Measurements from ENCODE around the gene ZFC3H1. TPM values are rescaled to one million over a fixed set of nuclear protein-coding genes. Genes with fewer than 3 reads are reported as not detected.
A peak's percentile ranks its signal among the peaks of the same experiment; 100 is the strongest.

Gene ZFC3H1
- total and polyA plus RNA-seq, 2 of the 13 experiments (the other 11 are each of a cell fraction or from before 2014, with no cell fraction given): 17.1 to 38.3 TPM

DNA sequence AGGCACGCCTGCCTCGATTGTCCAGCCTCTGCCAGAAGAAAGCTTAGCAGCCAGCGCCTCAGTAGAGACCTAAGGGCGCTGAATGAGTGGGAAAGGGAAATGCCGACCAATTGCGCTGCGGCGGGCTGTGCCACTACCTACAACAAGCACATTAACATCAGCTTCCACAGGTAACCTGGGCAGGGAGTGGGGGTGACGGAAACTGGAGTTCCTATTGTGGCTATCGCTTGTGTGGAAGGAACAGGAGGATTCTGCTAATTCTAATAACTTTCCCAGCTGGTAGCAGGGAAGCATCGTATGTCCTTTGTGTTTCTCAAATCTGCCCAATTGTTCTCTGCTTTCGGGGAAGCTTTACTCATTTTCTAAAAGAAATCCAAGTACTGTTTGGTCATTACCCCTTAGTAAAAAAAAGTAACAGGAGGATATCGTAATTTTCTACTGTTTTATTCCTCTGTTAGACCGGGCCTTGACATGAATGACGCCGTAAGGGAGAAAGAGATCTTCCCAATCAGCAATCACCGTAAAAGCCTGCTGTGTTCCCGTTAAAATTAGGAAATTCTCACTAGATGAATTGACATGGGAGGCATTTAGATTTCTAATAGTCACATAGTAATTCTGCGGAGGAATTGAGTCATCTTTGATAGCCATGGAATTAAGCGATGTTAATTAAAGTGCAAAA is 902 bp upstream of the ZFC3H1 start (continued):
- TF ChIP-seq, protein P1, sequence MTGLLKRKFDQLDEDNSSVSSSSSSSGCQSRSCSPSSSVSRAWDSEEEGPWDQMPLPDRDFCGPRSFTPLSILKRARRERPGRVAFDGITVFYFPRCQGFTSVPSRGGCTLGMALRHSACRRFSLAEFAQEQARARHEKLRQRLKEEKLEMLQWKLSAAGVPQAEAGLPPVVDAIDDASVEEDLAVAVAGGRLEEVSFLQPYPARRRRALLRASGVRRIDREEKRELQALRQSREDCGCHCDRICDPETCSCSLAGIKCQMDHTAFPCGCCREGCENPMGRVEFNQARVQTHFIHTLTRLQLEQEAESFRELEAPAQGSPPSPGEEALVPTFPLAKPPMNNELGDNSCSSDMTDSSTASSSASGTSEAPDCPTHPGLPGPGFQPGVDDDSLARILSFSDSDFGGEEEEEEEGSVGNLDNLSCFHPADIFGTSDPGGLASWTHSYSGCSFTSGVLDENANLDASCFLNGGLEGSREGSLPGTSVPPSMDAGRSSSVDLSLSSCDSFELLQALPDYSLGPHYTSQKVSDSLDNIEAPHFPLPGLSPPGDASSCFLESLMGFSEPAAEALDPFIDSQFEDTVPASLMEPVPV (CRISPR knock-in tag; IDR thresholded peaks at IDR 0.05): no peak
- TF ChIP-seq, protein P2, sequence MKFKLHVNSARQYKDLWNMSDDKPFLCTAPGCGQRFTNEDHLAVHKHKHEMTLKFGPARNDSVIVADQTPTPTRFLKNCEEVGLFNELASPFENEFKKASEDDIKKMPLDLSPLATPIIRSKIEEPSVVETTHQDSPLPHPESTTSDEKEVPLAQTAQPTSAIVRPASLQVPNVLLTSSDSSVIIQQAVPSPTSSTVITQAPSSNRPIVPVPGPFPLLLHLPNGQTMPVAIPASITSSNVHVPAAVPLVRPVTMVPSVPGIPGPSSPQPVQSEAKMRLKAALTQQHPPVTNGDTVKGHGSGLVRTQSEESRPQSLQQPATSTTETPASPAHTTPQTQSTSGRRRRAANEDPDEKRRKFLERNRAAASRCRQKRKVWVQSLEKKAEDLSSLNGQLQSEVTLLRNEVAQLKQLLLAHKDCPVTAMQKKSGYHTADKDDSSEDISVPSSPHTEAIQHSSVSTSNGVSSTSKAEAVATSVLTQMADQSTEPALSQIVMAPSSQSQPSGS (CRISPR knock-in tag; IDR thresholded peaks at IDR 0.05): no peak
- TF ChIP-seq BORCS8-MEF2B (CRISPR knock-in tag; IDR thresholded peaks at IDR 0.05) (0 out of 2 replicates have a peak, but pooled peaks have one; percentile 41), ZNF460 (CRISPR knock-in tag; IDR thresholded peaks at IDR 0.05; ENCODE audit: borderline replicate concordance) (no peak), KDM3A (CRISPR knock-in tag; IDR thresholded peaks at IDR 0.05; ENCODE audit: low read depth) (no peak), KMT2B (CRISPR knock-in tag; IDR thresholded peaks at IDR 0.05) (peak; percentile 0; the same call in 1 of the 2 replicates), ARNT (IDR thresholded peaks at IDR 0.05) (no peak), TBX3 (IDR thresholded peaks at IDR 0.05; ENCODE audit: borderline replicate concordance) (no peak), BHLHE40 (IDR thresholded peaks at IDR 0.05; ENCODE audit: low read length) (no peak), FOSL1 (CRISPR knock-in tag; IDR thresholded peaks at IDR 0.05; ENCODE audit: borderline replicate concordance) (no peak), YEATS4 (CRISPR knock-in tag; IDR thresholded peaks at IDR 0.05; ENCODE audit: borderline replicate concordance) (0 out of 2 replicates have a peak, but pooled peaks have one; percentile 27), CREB1 (IDR thresholded peaks at IDR 0.05) (no peak), CREB1 (CRISPR knock-in tag; IDR thresholded peaks at IDR 0.05) (no peak), PAF1 (CRISPR knock-in tag; IDR thresholded peaks at IDR 0.05) (0 out of 2 replicates have a peak, but pooled peaks have one; percentile 40), CBX1 (IDR thresholded peaks at IDR 0.05; ENCODE audit: low read depth) (no peak), ZNF235 (CRISPR knock-in tag; IDR thresholded peaks at IDR 0.05; ENCODE audit: borderline replicate concordance) (no peak), PRMT3 (CRISPR knock-in tag; IDR thresholded peaks at IDR 0.05; ENCODE audit: borderline replicate concordance, low read depth) (no peak), ZSCAN21 (CRISPR knock-in tag; IDR thresholded peaks at IDR 0.05; ENCODE audit: borderline replicate concordance) (no peak), ZMYM4 (CRISPR knock-in tag; IDR thresholded peaks at IDR 0.05) (no peak), ZNF367 (CRISPR knock-in tag; IDR thresholded peaks at IDR 0.05; ENCODE audit: borderline replicate concordance) (no peak)
- TF ChIP-seq, protein P3, sequence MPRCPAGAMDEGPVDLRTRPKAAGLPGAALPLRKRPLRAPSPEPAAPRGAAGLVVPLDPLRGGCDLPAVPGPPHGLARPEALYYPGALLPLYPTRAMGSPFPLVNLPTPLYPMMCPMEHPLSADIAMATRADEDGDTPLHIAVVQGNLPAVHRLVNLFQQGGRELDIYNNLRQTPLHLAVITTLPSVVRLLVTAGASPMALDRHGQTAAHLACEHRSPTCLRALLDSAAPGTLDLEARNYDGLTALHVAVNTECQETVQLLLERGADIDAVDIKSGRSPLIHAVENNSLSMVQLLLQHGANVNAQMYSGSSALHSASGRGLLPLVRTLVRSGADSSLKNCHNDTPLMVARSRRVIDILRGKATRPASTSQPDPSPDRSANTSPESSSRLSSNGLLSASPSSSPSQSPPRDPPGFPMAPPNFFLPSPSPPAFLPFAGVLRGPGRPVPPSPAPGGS (CRISPR knock-in tag; IDR thresholded peaks at IDR 0.05): no peak

Measured in HepG2 (cell line).